ENCODE data around the gene CCDC57.
"Not testable (repeated sequence)": the region's sequence is repeated elsewhere in the genome, so short reads cannot be mapped to it uniquely, and the experiment has no call there.

The CCDC57 gene

GRCh38 chr17:82212331-82213250 is at the start of gene CCDC57:
Gene CCDC57, minus strand, starts transcription at chr17:82212842. Its CDS starts 10,898 bp downstream, at chr17:82201944.
- DNase-seq: peak; percentile 89

DNA sequence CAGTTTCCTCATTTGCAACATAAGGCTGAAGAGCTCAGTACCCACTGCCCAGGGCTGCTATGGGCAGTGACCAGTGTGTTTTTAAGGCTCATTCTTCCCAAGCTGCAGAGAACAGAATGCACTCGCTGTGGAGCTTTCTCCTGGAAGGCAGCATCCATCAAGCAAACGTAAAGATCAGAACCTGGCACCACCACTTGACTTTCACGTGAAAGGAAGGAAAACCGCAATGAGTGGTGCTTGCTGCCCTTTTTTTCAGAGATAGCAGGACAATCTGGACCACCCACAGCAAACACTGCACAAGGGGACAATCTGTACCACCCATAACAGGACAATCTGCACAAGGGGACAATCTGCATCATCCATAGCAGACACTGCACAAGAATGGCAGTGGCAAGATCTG is 49.7 kb upstream of the CCDC57 start:
- DNase-seq: no peak

GRCh38 chr17:82259972-82260961 is 47.6 kb upstream of the CCDC57 start:
- DNase-seq: not testable (repeated sequence)

- DNase-seq: no peak
These were observed 45.9 kb upstream of the CCDC57 start for GRCh38 chr17:82258555-82258954.

GRCh38 chr17:82257473-82257872 is 44.8 kb upstream of the CCDC57 start:
- no peak for DNase-seq

DNA sequence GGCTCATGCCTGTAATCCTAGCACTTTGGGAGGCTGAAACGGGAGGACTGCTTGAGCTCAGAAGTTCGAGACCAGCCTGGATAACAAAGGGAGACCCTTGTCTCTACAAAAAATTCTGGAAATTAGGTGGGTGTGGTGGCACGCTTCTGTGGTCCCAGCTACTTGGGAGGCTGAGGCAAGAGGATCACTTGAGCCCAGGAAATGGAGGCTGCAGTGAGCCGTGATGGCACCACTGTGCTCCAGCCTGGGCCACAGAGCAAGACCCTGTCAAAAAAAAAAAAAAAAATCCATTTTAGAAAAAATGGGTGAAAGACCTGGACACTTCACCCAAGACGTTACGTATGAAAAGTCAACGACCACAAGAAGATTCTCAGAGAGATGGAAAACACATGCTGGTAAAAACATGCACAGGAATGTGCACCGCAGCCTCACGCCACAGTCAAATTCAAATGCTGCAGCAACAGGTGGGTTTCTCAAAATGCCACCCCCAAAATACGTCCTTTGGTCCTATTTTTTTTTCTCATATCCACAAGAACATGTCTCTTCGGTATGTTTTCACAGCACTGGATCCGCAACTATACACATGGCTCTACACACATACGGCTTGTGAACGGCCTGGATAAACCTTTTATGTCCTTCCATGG is 43.7 kb upstream of the CCDC57 start:
- DNase-seq: no peak

DNA sequence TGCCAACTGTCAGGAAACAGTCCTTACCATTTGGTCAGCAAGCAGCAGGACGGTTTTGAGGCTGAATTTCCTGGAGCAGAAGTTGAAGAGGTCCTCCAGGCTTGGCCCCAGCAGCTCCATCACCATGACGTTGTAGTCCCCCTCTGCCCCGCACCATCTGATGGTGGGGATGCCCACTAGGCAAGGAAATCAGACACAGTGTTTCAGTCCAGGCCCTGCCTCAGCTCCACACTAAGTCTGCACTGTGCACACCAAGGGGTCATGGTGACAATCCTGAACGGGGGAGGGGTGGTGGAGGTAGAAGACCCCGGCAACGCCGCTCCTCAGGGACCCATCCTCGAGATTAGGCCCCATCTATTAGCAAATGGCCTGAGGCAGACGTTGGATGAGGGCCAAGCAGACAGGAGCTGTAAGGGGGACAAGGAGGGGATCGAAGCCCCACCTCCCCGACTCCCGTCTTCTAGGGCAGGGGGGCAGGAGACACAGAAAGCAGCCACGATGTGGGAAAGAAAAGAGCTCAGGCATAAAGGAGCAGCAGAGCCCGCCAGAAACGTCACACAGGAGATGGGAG is 42.8 kb upstream of the CCDC57 start:
- no peak for DNase-seq

DNA sequence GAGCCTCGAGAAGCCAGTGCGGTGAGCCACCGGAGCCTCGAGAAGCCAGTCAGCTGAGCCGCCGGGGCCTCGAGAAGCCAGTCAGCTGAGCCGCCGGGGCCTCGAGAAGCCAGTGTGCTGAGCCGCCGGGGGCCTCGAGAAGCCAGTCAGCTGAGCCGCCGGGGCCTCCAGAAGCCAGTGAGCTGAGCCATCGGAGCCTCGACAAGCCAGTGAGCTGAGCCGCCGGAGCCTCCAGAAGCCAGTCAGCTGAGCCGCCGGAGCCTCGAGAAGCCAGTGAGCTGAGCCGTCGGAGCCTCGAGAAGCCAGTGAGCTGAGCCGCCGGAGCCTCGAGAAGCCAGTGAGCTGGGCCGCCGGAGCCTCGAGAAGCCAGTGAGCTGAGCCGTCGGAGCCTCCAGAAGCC is 42.1 kb upstream of the CCDC57 start:
- not testable (repeated sequence) for DNase-seq

DNA sequence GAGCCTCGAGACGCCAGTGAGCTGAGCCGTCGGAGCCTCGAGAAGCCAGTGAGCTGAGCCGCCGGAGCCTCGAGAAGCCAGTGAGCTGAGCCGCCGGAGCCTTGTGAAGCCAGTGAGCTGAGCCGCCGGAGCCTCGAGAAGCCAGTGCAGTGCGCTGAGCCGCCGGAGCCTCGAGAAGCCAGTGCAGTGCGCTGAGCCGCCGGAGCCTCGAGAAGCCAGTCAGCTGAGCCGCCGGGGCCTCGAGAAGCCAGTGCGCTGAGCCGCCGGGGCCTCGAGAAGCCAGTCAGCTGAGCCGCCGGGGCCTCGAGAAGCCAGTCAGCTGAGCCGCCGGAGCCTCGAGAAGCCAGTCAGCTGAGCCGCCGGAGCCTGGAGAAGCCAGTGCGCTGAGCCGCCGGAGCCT is 41.5 kb upstream of the CCDC57 start:
- not testable (repeated sequence) for DNase-seq

- DNase-seq: no peak
These were observed 40.5 kb upstream of the CCDC57 start for GRCh38 chr17:82253179-82253544.

DNA sequence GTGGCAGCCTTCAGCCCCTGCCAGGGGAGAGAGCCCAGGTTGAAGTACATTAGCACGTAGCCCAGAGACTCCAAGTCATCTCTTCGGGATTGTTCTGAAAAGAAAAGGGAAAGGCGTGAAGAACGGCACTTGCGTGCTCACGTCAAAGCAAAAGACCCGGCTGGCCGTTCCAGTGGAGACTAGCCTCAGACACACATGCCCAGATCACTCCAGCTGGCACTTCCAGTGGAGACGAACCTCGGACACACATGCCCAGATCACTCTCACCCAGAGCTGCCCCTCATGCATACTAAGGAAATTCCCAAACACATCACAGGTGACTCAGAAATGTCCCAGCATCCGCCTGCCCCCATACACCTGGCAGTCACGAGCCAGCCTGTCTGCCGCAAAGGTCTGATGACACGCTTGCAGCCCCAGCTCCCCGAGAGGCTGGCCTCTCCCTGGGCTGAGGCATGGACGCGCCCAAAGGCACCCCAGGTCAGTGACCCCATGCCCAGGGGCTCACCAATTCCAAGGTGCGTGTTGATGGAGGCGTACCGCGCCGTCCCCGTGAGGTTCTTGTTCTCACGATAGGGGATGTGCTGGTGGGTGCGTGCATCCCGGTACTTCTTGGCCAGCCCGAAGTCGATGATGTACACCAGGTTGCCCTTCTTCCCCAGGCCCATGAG is 40.0 kb upstream of the CCDC57 start:
- DNase-seq: no peak

DNA sequence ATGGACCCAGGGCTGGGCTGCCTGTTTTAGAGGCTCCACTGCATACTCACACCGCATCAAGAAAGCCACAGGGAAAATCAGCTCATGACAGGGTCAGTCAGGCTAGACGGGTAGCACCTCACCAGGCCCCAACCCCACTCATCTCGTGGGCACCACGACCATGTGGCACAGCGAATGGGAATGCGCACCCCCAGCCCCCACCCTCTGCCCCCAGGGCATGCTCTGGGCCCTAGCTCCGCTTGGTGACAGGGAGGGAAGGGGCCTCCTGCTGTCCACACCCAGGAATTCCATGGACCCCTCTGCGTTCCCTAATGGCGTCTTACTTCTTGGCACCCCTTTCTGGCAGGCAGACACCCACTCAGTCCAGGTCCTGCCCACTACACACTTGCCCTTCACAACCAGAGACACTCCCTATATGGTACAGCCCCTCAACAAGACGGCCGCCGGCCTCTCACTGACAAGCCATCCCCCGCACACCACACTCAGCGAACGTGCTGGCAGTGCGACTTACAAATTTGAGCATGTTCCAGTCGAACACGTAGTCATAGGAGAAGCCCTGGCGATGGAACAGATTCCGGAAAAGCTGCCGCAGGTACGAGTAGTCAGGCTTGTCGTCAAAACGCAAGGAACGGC is 38.3 kb upstream of the CCDC57 start:
- DNase-seq: no peak

GRCh38 chr17:82249896-82250581 is 37.4 kb upstream of the CCDC57 start:
- no peak for DNase-seq

DNA sequence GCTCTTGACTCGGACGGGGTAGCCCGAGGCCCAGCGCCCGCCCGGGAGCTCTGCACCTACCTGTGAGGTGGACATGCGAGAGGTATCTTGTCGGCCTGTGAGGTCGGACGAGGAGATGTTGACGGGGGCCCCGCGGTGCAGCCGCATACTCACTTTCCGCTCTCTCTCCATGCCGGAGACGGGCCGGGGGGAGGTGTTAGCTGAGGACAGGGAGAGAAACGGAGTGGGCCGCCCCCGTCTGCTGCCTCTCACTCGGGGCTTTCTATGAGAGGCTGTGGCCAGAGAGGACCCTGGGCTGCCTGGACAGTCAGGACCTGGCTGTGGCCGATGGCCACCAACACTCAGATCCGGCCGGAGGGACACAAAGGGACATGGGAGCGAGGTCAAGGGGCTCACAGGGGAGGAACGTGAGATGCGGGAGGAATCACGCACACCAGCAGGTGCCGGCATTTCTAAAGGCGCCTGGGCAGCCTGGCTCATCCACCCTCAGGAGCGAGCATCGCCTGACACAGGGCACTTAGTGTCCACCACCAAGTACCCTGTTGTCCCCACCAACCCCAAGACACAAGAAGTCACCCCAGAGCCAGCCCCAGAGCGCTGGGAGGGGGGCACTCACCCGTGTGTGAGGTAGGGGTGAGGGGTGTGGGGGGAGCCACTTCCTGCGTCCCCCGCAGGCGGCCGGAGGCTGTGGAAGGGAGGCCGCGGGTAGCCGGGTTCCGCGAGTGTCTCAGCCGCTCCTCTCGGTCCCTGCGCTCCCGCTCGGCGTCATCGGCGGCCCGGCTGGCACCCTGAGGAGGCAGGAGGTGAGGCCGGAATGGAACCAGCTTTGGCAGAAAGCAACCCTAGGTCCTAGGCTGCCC is 36.4 kb upstream of the CCDC57 start:
- no peak for DNase-seq

- no peak for DNase-seq
These were observed 35.4 kb upstream of the CCDC57 start for GRCh38 chr17:82247856-82248671.

- no peak for DNase-seq
These were observed 34.7 kb upstream of the CCDC57 start for GRCh38 chr17:82247182-82247823.

DNA sequence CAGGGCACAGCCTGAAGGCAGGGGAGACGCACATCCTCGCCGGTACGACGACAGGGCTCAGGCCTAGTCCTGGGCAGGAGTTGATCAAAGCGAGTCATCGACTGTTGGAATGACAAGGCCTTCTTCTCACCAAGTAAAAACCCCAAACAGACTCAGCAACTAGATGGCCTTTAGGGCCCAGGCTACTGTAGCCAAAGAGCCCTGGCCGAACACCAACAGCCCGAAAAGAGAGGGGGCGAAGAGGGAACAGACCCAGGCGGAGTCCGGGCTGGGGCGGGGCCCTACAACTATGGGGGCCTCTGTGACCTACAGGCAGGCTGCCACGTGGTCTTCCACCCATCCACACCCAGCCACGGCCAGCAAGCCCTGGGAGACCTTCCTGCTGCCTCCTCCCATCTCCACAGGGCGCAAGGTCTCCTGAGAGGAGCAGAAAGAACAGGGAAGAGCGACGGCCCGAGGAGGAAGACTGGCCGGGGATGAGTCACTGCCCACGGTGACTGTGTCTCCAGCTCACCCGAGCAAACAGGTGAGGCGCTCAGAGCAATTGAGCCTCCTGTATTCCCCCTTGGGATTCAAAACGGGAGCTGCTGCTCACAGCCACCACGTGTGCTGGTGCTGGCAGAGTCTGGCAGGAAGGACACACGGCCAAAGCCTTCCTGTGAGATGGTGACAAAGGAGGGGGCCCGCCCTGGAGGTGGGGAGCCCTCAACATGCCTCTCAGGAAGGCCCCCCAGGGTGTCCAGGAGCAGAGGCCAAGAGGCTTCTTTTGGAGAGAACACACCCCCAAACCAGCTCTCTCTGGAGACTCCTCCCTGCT is 33.9 kb upstream of the CCDC57 start:
- DNase-seq: no peak

DNA sequence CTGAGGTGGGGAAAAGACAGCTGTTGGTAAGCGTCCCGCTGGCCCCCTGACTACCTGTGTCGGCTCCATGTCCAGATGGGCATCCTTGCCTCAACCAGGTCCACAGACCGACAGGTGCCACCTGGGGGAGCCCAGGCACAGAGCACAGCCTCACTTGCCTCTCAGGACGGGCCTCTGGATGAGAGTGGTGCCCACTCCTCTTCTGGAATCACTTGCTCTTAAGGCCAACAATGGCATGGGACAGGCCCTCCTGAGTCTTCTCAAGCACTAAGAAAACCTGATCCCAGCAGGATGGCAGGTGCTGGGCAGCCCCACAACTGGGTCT is 33.4 kb upstream of the CCDC57 start:
- no peak for DNase-seq
